ENCODE measurements around the gene SUZ12. TPM values are rescaled to one million over a fixed set of nuclear protein-coding genes. Genes with fewer than 3 reads are reported as not detected.
A peak's percentile ranks its signal among the peaks of the same experiment; 100 is the strongest.
"Not testable (repeated sequence)": the region's sequence is repeated elsewhere in the genome, so short reads cannot be mapped to it uniquely, and the experiment has no call there.

The SUZ12 gene
- polyA plus RNA-seq, 1 donor from 2014 or later = 25.0 TPM

GRCh38 chr17:32007463-32008298, 70.9 kb downstream of the SUZ12 start:
- Mint-ChIP-seq H3K4me1 (peaks cover 25 to 31% (median 28%) of the 10 kb centered on the region in 3 donors), H3K27me3 (no peaks in the 10 kb centered on the region), H3K36me3 (peaks cover 1% of the 10 kb centered on the region), H3K27ac (peak overlapping the region; percentile 83 to 86 (median 85)), H3K4me3 (peak overlapping the region; percentile 90 to 97 (median 95)), H3K9me3 (no peaks in the 10 kb centered on the region)

GRCh38 chr17:32009262-32009542, 72.4 kb downstream of the SUZ12 start:
- Mint-ChIP-seq H3K27me3 (no peaks in the 10 kb centered on the region), H3K4me3 (peak overlapping the region; percentile 90 to 97 (median 92)), H3K4me1 (peaks cover 21 to 23% (median 23%) of the 10 kb centered on the region in 3 donors), H3K27ac (peak overlapping the region in 2 of 3 donors; percentile 83 to 89), H3K36me3 (no peaks in the 10 kb centered on the region), H3K9me3 (no peaks in the 10 kb centered on the region)

- peak overlapping the region in 1 of 4 donors; percentile 95 for H3K4me3 Mint-ChIP-seq
- H3K4me1 Mint-ChIP-seq = peaks cover 18 to 23% (median 21%) of the 10 kb centered on the region in 3 donors
- H3K27me3 Mint-ChIP-seq = no peaks in the 10 kb centered on the region
- H3K9me3 Mint-ChIP-seq = no peaks in the 10 kb centered on the region
- H3K27ac Mint-ChIP-seq = no peak overlapping the region
- H3K36me3 Mint-ChIP-seq = no peaks in the 10 kb centered on the region
Measured at GRCh38 chr17:32010114-32010513, 73.3 kb downstream of the SUZ12 start.

GRCh38 chr17:32015245-32016013, 78.6 kb downstream of the SUZ12 start:
- H3K4me1 Mint-ChIP-seq = peaks cover 3 to 13% (median 6%) of the 10 kb centered on the region in 3 donors
- no peak overlapping the region for H3K4me3 Mint-ChIP-seq
- H3K27me3 Mint-ChIP-seq = no peaks in the 10 kb centered on the region
- H3K9me3 Mint-ChIP-seq = no peaks in the 10 kb centered on the region
- H3K27ac Mint-ChIP-seq = no peak overlapping the region
- H3K36me3 Mint-ChIP-seq = peaks cover 2% of the 10 kb centered on the region

- Mint-ChIP-seq H3K4me1 (peaks cover 0 to 11% (median 6%) of the 10 kb centered on the region in 3 donors), H3K4me3 (no peak overlapping the region), H3K9me3 (no peaks in the 10 kb centered on the region), H3K27ac (peak overlapping the region in 1 of 3 donors; percentile 78), H3K27me3 (no peaks in the 10 kb centered on the region), H3K36me3 (peaks cover 2% of the 10 kb centered on the region)
Measured at GRCh38 chr17:32016231-32016630, 79.4 kb downstream of the SUZ12 start.

GRCh38 chr17:32019228-32019627, 82.4 kb downstream of the SUZ12 start:
- Mint-ChIP-seq H3K36me3 (peaks cover 3% of the 10 kb centered on the region), H3K9me3 (no peaks in the 10 kb centered on the region), H3K4me3 (no peak overlapping the region), H3K27ac (peak overlapping the region in 1 of 3 donors; percentile 14), H3K27me3 (no peaks in the 10 kb centered on the region), H3K4me1 (peaks cover 0 to 7% (median 6%) of the 10 kb centered on the region in 3 donors)

- Mint-ChIP-seq H3K9me3 (no peaks in the 10 kb centered on the region), H3K27me3 (no peaks in the 10 kb centered on the region), H3K27ac (peak overlapping the region in 1 of 3 donors; percentile 57), H3K4me1 (peaks cover 0 to 6% (median 5%) of the 10 kb centered on the region in 3 donors), H3K4me3 (no peak overlapping the region), H3K36me3 (peaks cover 3% of the 10 kb centered on the region)
Measured at GRCh38 chr17:32020943-32021614, 84.3 kb downstream of the SUZ12 start.

- H3K4me3 Mint-ChIP-seq = no peak overlapping the region
- no peaks in the 10 kb centered on the region for H3K27me3 Mint-ChIP-seq
- H3K36me3 Mint-ChIP-seq = peaks cover 3% of the 10 kb centered on the region
- peaks cover 0 to 6% (median 2%) of the 10 kb centered on the region in 3 donors for H3K4me1 Mint-ChIP-seq
- no peaks in the 10 kb centered on the region for H3K9me3 Mint-ChIP-seq
- H3K27ac Mint-ChIP-seq = no peak overlapping the region
Measured at GRCh38 chr17:32021615-32021955, 84.8 kb downstream of the SUZ12 start.

- H3K9me3 Mint-ChIP-seq, H3K4me3 Mint-ChIP-seq, H3K4me1 Mint-ChIP-seq, H3K27ac Mint-ChIP-seq, H3K36me3 Mint-ChIP-seq, H3K27me3 Mint-ChIP-seq: not testable (repeated sequence)
Measured at GRCh38 chr17:32022554-32022953, 85.7 kb downstream of the SUZ12 start.

GRCh38 chr17:32027271-32027670, 90.5 kb downstream of the SUZ12 start:
- not testable (repeated sequence) for H3K4me1 Mint-ChIP-seq, H3K36me3 Mint-ChIP-seq, H3K27me3 Mint-ChIP-seq, H3K4me3 Mint-ChIP-seq, H3K9me3 Mint-ChIP-seq, H3K27ac Mint-ChIP-seq

- H3K4me1 Mint-ChIP-seq = no peaks in the 10 kb centered on the region
- no peaks in the 10 kb centered on the region for H3K27me3 Mint-ChIP-seq
- no peaks in the 10 kb centered on the region for H3K9me3 Mint-ChIP-seq
- no peak overlapping the region for H3K27ac Mint-ChIP-seq
- H3K36me3 Mint-ChIP-seq = peaks cover 5% of the 10 kb centered on the region
- no peak overlapping the region for H3K4me3 Mint-ChIP-seq
Measured at GRCh38 chr17:32033223-32033622, 96.4 kb downstream of the SUZ12 start.

- H3K4me1 Mint-ChIP-seq, H3K4me3 Mint-ChIP-seq, H3K36me3 Mint-ChIP-seq, H3K27ac Mint-ChIP-seq, H3K27me3 Mint-ChIP-seq, H3K9me3 Mint-ChIP-seq: not testable (repeated sequence)
Measured at GRCh38 chr17:32033812-32034211, 97.0 kb downstream of the SUZ12 start.

- not testable (repeated sequence) for H3K27ac Mint-ChIP-seq, H3K4me1 Mint-ChIP-seq, H3K27me3 Mint-ChIP-seq, H3K36me3 Mint-ChIP-seq, H3K9me3 Mint-ChIP-seq, H3K4me3 Mint-ChIP-seq
Measured at GRCh38 chr17:32040246-32040645, 103.4 kb downstream of the SUZ12 start.

- not testable (repeated sequence) for H3K36me3 Mint-ChIP-seq, H3K4me3 Mint-ChIP-seq, H3K4me1 Mint-ChIP-seq, H3K27me3 Mint-ChIP-seq, H3K9me3 Mint-ChIP-seq, H3K27ac Mint-ChIP-seq
Measured at GRCh38 chr17:32041306-32041875, 104.6 kb downstream of the SUZ12 start.

GRCh38 chr17:32042266-32042665, 105.5 kb downstream of the SUZ12 start:
- not testable (repeated sequence) for H3K4me3 Mint-ChIP-seq, H3K27me3 Mint-ChIP-seq, H3K9me3 Mint-ChIP-seq, H3K27ac Mint-ChIP-seq, H3K4me1 Mint-ChIP-seq, H3K36me3 Mint-ChIP-seq
